Ishikawa (cell line): ENCODE measurements around the gene ODR4.

Experiments used
- CEBPB ChIP-seq: IDR thresholded peaks from 2 replicates; pipeline ENCODE4 v1.6.1; 2012
- CREB1 ChIP-seq: IDR thresholded peaks from 2 replicates; pipeline ENCODE4 v1.6.1; 2012; ENCODE audit warnings: low read depth
- EGR1 ChIP-seq: IDR thresholded peaks from 2 replicates; pipeline ENCODE4 v1.6.1; 2012
- EP300 ChIP-seq: IDR thresholded peaks from 2 replicates; pipeline ENCODE4 v1.6.1; 2012; ENCODE audit warnings: borderline replicate concordance
- FOXM1 ChIP-seq: IDR thresholded peaks from 2 replicates; pipeline ENCODE4 v1.6.1; 2012; ENCODE audit warnings: low read depth, borderline replicate concordance
- NFIC ChIP-seq: IDR thresholded peaks from 2 replicates; pipeline ENCODE4 v1.6.1; 2012
- RAD21 ChIP-seq: IDR thresholded peaks from 2 replicates; pipeline ENCODE4 v1.6.1; 2012; ENCODE audit warnings: low read depth
- TAF1 ChIP-seq: IDR thresholded peaks from 2 replicates; pipeline ENCODE4 v1.6.1; 2012; ENCODE audit warnings: low read depth, mild to moderate bottlenecking
- TCF12 ChIP-seq: IDR thresholded peaks from 2 replicates; pipeline ENCODE4 v1.6.1; 2012; ENCODE audit warnings: low read depth
- TEAD4 ChIP-seq: IDR thresholded peaks from 2 replicates; pipeline ENCODE4 v1.6.1; 2012
- USF1 ChIP-seq: IDR thresholded peaks from 2 replicates; pipeline ENCODE4 v1.6.1; 2012
- YY1 ChIP-seq: IDR thresholded peaks from 2 replicates; pipeline ENCODE4 v1.6.1; 2012; ENCODE audit warnings: low read depth
- ZBTB7A ChIP-seq: IDR thresholded peaks from 2 replicates; pipeline ENCODE4 v1.6.1; 2012; ENCODE audit warnings: low read depth
- TF ChIP-seq, protein P1 (sequence below): IDR thresholded peaks from 2 replicates; pipeline ENCODE4 v1.6.1; 2012; ENCODE audit warnings: low read depth, mild to moderate bottlenecking
- TF ChIP-seq, protein P2 (sequence below): IDR thresholded peaks from 2 replicates; pipeline ENCODE4 v1.6.1; 2012

The ODR4 gene

GRCh38 chr1:186424539-186424938 lies 48.9 kb downstream of the ODR4 start:
- TF ChIP-seq USF1 (no peak), YY1 (no peak), EP300 (no peak), FOXM1 (no peak), RAD21 (no peak), ZBTB7A (no peak), NFIC (no peak)

- TF ChIP-seq EP300 (no peak), YY1 (no peak), TCF12 (no peak), TEAD4 (no peak), FOXM1 (no peak), TAF1 (no peak), RAD21 (no peak), EGR1 (no peak), CEBPB (no peak), NFIC (no peak), USF1 (no peak), ZBTB7A (no peak), CREB1 (no peak)
- TF ChIP-seq, protein P1, sequence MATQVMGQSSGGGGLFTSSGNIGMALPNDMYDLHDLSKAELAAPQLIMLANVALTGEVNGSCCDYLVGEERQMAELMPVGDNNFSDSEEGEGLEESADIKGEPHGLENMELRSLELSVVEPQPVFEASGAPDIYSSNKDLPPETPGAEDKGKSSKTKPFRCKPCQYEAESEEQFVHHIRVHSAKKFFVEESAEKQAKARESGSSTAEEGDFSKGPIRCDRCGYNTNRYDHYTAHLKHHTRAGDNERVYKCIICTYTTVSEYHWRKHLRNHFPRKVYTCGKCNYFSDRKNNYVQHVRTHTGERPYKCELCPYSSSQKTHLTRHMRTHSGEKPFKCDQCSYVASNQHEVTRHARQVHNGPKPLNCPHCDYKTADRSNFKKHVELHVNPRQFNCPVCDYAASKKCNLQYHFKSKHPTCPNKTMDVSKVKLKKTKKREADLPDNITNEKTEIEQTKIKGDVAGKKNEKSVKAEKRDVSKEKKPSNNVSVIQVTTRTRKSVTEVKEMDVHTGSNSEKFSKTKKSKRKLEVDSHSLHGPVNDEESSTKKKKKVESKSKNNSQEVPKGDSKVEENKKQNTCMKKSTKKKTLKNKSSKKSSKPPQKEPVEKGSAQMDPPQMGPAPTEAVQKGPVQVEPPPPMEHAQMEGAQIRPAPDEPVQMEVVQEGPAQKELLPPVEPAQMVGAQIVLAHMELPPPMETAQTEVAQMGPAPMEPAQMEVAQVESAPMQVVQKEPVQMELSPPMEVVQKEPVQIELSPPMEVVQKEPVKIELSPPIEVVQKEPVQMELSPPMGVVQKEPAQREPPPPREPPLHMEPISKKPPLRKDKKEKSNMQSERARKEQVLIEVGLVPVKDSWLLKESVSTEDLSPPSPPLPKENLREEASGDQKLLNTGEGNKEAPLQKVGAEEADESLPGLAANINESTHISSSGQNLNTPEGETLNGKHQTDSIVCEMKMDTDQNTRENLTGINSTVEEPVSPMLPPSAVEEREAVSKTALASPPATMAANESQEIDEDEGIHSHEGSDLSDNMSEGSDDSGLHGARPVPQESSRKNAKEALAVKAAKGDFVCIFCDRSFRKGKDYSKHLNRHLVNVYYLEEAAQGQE = no peak
- TF ChIP-seq, protein P2, sequence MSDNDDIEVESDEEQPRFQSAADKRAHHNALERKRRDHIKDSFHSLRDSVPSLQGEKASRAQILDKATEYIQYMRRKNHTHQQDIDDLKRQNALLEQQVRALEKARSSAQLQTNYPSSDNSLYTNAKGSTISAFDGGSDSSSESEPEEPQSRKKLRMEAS = no peak
Observed at GRCh38 chr1:186426118-186426517, 50.5 kb downstream of the ODR4 start.

- no peak for TF ChIP-seq USF1
- 0 out of 2 replicates have a peak, but pooled peaks have one; percentile 9 for TF ChIP-seq CEBPB
- no peak for TF ChIP-seq EP300
- TF ChIP-seq RAD21 = no peak
Observed at GRCh38 chr1:186429017-186429416, 53.4 kb downstream of the ODR4 start.

GRCh38 chr1:186435336-186435735 lies 59.7 kb downstream of the ODR4 start:
- TF ChIP-seq, protein P1 = no peak
- TF ChIP-seq ZBTB7A (no peak), YY1 (no peak), TAF1 (no peak), NFIC (no peak), TCF12 (no peak), TEAD4 (no peak), EGR1 (no peak), FOXM1 (no peak), EP300 (no peak), CREB1 (no peak)
- TF ChIP-seq, protein P2 = no peak

DNA sequence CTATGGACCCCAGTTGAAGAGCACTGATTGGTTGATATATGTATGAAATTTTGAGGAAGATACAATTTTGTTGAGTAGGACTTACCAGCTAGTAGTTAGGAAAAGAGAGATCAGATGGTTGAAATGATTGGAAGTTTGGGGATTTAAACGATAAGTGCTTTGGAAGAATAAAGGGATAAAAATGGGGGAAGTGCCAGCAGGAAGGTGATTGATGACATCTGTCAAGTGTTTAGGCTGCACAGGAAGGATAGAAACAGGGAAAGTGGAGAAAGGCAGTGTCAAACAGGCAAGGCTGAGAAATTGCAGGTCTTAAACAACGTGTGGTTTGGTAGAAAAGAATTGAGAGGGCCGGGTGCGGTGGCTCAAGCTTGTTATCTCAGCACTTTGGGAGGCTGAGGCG lies 62.9 kb downstream of the ODR4 start:
- TF ChIP-seq CEBPB (no peak), NFIC (no peak), YY1 (no peak), TCF12 (no peak), EP300 (no peak), USF1 (no peak), TAF1 (no peak), EGR1 (no peak), ZBTB7A (no peak)
- TF ChIP-seq, protein P1 = no peak
- TF ChIP-seq, protein P2 = no peak
